Activated T-helper 1 cell treated with Interleukin-2 at 50 U/mL for 16 hours (primary cell): Measurements from ENCODE around the gene ACTL10.
"Not testable (repeated sequence)": the region's sequence is repeated elsewhere in the genome, so short reads cannot be mapped to it uniquely, and the experiment has no call there.

ENCODE experiments used
- DNase-seq: peaks from one replicate; pipeline ENCODE4 v3.0.0-alpha.2; 2020; ENCODE audit warnings: low read depth

Gene ACTL10

GRCh38 chr20:33666293-33667244, at the start of gene ACTL10:
Gene ACTL10 (plus strand): TSS chr20:33666943. CDS start chr20:33667498, 555 bp downstream.
- peak; percentile 66 for DNase-seq

GRCh38 chr20:33621717-33622400, 44.9 kb upstream of the ACTL10 start:
- DNase-seq: no peak

GRCh38 chr20:33622705-33623365, 43.9 kb upstream of the ACTL10 start:
- DNase-seq: no peak

GRCh38 chr20:33624399-33624798, 42.3 kb upstream of the ACTL10 start:
- DNase-seq: no peak

- no peak for DNase-seq
These were observed 40.6 kb upstream of the ACTL10 start for GRCh38 chr20:33626190-33626589.

- no peak for DNase-seq
These were observed 39.0 kb upstream of the ACTL10 start for GRCh38 chr20:33627577-33628216.

- DNase-seq: no peak
These were observed 37.2 kb upstream of the ACTL10 start for GRCh38 chr20:33629533-33629932.

- DNase-seq: no peak
These were observed 36.8 kb upstream of the ACTL10 start for GRCh38 chr20:33629979-33630378.

- DNase-seq: no peak
These were observed 36.2 kb upstream of the ACTL10 start for GRCh38 chr20:33630507-33630906.

- DNase-seq: not testable (repeated sequence)
These were observed 34.8 kb upstream of the ACTL10 start for GRCh38 chr20:33631910-33632309.

GRCh38 chr20:33635341-33635740, 31.4 kb upstream of the ACTL10 start:
- no peak for DNase-seq

GRCh38 chr20:33636776-33637175, 30.0 kb upstream of the ACTL10 start:
- no peak for DNase-seq

- DNase-seq: no peak
These were observed 26.5 kb upstream of the ACTL10 start for GRCh38 chr20:33640287-33640686.

GRCh38 chr20:33644313-33645071, 22.3 kb upstream of the ACTL10 start:
- no peak for DNase-seq

GRCh38 chr20:33645072-33645358, 21.7 kb upstream of the ACTL10 start:
- DNase-seq: no peak

- no peak for DNase-seq
These were observed 21.3 kb upstream of the ACTL10 start for GRCh38 chr20:33645396-33645795.

GRCh38 chr20:33646191-33646590, 20.6 kb upstream of the ACTL10 start:
- DNase-seq: no peak

GRCh38 chr20:33646959-33647602, 19.7 kb upstream of the ACTL10 start:
- not testable (repeated sequence) for DNase-seq

GRCh38 chr20:33647603-33648395, 18.9 kb upstream of the ACTL10 start:
- no peak for DNase-seq

GRCh38 chr20:33648396-33649004, 18.2 kb upstream of the ACTL10 start:
- no peak for DNase-seq
